Suprapubic skin (tissue), 4 donors: Measurements from ENCODE around the gene LIN7A. TPM values are rescaled to one million over a fixed set of nuclear protein-coding genes. Genes with fewer than 3 reads are reported as not detected.

Experiments used
- DNase-seq, 2 donors: peaks; one replicate each; pipeline ENCODE4 v3.0.0-alpha.2; 2019; ENCODE audit warnings: low spot score in 2 of 2
- H3K27ac ChIP-seq: fragments of 200-600 bp; sonication (generic); one replicate; pipeline ENCODE4 v1.5.1; 2019
- H3K27me3 ChIP-seq: fragments of 200-600 bp; sonication (generic); one replicate; pipeline ENCODE4 v1.5.1; 2019
- H3K36me3 ChIP-seq: fragments of 200-600 bp; sonication (generic); one replicate; pipeline ENCODE4 v1.5.1; 2019
- H3K4me1 ChIP-seq: fragments of 200-600 bp; sonication (generic); one replicate; pipeline ENCODE4 v1.5.1; 2019
- H3K4me3 ChIP-seq: fragments of 200-600 bp; sonication (generic); one replicate; pipeline ENCODE4 v1.5.1; 2019; ENCODE audit warnings: mild to moderate bottlenecking
- H3K9me3 ChIP-seq: fragments of 200-600 bp; sonication (generic); one replicate; pipeline ENCODE4 v1.5.1; 2019
- EP300 ChIP-seq: sonication (generic); formaldehyde crosslinking; IDR thresholded peaks from one replicate; pipeline ENCODE4 v1.6.1; 2017; ENCODE audit warnings: antibody characterized with exemption
- POLR2A ChIP-seq, 2 donors: fragments of 450-650 bp; IDR thresholded peaks; one replicate each; pipeline ENCODE4 v1.6.1; 2017; ENCODE audit warnings: antibody characterized with exemption in 2 of 2, mild to moderate bottlenecking in 2 of 2, moderate library complexity in 2 of 2
- POLR2AphosphoS5 ChIP-seq, 3 donors: sonication (generic); formaldehyde crosslinking; IDR thresholded peaks; one replicate each; pipeline ENCODE4 v1.6.1; 2017; ENCODE audit warnings: antibody characterized with exemption in 3 of 3
- WGBS: methylation state at CpG from one replicate; pipeline ENCODE4 v1.1.5; 2018; 5-methylcytosine and 5-hydroxymethylcytosine counted together
- total RNA-seq, 4 donors: library from RNA; depleted of rRNA; stranded (reverse); fragments of >200 nt; gene quantifications; one replicate each; pipeline ENCODE4 v1.1.0, GENCODE V29; 2016
- TF ChIP-seq, protein P1 (sequence below), 2 donors: fragments of 200-600 bp in 1 of 2; fragments of 450-650 bp in 1 of 2; sonication (generic) in 1 of 2; IDR thresholded peaks; one replicate each; pipeline ENCODE4 v1.5.1; 2016 to 2019; ENCODE audit warnings: antibody characterized with exemption in 2 of 2, mild to moderate bottlenecking in 1 of 2, moderate library complexity in 1 of 2

Gene LIN7A, protein sequence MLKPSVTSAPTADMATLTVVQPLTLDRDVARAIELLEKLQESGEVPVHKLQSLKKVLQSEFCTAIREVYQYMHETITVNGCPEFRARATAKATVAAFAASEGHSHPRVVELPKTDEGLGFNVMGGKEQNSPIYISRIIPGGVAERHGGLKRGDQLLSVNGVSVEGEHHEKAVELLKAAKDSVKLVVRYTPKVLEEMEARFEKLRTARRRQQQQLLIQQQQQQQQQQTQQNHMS
- total RNA-seq = 1 to 10 TPM in 2 of 4 donors, under 1 TPM in 2; 0.30 to 2.6 (median 0.81) TPM

DNA sequence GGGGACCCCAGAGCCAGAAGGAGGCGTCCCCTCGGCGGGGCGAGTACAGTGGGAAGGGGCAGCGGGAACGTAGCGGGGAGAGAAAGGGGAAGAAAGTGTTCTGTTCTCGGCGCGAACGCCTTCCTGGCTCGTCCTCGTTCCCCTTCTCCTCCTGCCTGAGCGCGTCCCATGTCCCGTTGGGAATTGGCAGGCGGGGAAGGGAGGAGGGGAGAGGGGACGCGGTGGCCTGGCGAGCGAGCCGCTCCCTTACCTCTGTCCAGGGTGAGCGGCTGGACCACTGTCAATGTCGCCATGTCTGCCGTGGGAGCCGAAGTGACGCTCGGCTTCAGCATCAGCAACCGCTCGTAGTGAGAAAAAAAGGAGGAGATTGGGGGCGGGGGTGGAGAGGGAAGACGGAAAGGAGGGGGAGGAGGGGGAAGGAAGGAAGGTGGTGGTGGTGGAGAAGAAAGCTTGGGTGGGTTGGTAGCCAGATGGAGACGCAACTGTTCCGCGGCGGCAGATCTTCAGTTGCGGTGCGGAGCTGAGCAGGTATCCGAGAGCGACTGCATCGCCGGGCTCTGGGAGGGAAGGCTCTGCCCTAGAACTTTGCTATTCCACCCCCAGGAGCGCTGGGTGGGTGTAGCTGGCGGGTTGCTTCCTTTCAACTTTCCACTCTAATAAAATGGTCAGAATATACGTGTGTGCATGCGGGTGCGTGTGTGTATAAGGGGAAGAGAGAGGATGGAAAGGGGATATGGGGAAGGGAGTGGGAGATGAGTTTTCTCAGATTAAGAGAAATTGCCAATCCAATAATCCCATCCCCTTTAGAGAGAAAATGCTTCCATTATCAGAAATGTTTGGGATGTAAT is at the start of gene LIN7A:
Gene LIN7A, minus strand, starts transcription at position 544 of the 848 bp plus-strand sequence. Its CDS starts 212 bp downstream, at position 332.
- Histone ChIP-seq H3K9me3 (no peaks in the 10 kb centered on the region), H3K27ac (peak within 1 kb of the TSS; percentile 59), H3K27me3 (peaks cover 26% of the 10 kb centered on the region), H3K36me3 (no peaks in the 10 kb centered on the region), H3K4me1 (peaks cover 16% of the 10 kb centered on the region), H3K4me3 (peak within 1 kb of the TSS; percentile 69)
- no peak for DNase-seq
- TF ChIP-seq POLR2AphosphoS5 (IDR thresholded peaks at IDR 0.05) (no peak), EP300 (no peak), POLR2A (IDR thresholded peaks at IDR 0.05) (no peak)
- TF ChIP-seq, protein P1, sequence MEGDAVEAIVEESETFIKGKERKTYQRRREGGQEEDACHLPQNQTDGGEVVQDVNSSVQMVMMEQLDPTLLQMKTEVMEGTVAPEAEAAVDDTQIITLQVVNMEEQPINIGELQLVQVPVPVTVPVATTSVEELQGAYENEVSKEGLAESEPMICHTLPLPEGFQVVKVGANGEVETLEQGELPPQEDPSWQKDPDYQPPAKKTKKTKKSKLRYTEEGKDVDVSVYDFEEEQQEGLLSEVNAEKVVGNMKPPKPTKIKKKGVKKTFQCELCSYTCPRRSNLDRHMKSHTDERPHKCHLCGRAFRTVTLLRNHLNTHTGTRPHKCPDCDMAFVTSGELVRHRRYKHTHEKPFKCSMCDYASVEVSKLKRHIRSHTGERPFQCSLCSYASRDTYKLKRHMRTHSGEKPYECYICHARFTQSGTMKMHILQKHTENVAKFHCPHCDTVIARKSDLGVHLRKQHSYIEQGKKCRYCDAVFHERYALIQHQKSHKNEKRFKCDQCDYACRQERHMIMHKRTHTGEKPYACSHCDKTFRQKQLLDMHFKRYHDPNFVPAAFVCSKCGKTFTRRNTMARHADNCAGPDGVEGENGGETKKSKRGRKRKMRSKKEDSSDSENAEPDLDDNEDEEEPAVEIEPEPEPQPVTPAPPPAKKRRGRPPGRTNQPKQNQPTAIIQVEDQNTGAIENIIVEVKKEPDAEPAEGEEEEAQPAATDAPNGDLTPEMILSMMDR (IDR thresholded peaks at IDR 0.05) = no peak
- 3% methylated on average over 41 of the region's 47 CpGs for WGBS

DNA sequence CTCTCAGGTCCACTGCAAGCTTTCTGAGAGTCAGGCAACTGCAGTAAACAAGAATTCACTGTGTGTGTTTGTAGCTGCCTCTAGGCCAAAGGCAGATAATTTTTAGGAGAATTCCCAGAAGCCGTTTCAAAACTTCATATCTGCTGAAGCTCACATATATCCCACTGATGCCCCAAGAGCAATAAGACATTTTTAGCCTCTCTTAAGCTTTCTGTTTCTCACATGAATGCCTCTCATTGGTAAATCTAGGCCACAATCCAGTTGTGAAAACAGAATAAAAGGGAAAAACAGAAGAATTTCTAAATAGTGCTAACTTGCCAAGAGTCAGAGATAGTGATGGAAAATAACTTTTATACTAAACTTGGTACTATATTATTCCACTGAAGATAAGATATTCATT is 48.5 kb upstream of the LIN7A start:
- no peaks in the 10 kb centered on the region for H3K36me3 ChIP-seq
- H3K27ac ChIP-seq = no peak overlapping the region
- no peak for DNase-seq
- no peaks in the 10 kb centered on the region for H3K9me3 ChIP-seq
- WGBS = 77% methylated on average over 1 of the region's 1 CpG
- no peaks in the 10 kb centered on the region for H3K27me3 ChIP-seq
- TF ChIP-seq EP300 = no peak
- TF ChIP-seq POLR2AphosphoS5 (IDR thresholded peaks at IDR 0.05) = no peak
- TF ChIP-seq, protein P1 (IDR thresholded peaks at IDR 0.05) = no peak
- no peaks in the 10 kb centered on the region for H3K4me1 ChIP-seq
- no peak overlapping the region for H3K4me3 ChIP-seq

DNA sequence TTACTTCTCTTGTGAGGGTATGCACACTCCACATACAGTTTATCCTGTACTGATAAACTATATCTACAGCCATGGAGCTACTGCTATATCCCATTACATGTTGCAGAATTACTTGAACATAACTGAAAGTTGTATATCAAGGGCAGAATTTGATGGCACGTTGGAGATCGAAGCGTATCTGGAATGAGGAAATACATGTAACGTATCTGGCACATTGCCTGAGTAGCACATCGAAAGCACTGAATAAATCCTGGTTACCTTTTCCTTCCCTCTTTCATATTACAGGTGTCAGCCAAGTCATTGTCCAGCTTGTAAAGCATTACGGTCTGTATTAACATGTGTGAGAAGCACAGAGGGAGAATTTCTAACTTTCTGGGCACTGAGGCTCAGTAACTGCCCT is 42.1 kb upstream of the LIN7A start:
- WGBS = 28% methylated on average over 6 of the region's 6 CpGs
- TF ChIP-seq, protein P1 (IDR thresholded peaks at IDR 0.05) = no peak
- TF ChIP-seq EP300 (no peak), POLR2A (IDR thresholded peaks at IDR 0.05) (no peak)
- H3K4me3 ChIP-seq = no peak overlapping the region
- no peaks in the 10 kb centered on the region for H3K27me3 ChIP-seq
- H3K36me3 ChIP-seq = no peaks in the 10 kb centered on the region
- DNase-seq = no peak
- H3K27ac ChIP-seq = no peak overlapping the region
- no peaks in the 10 kb centered on the region for H3K4me1 ChIP-seq
- no peaks in the 10 kb centered on the region for H3K9me3 ChIP-seq

- no peak overlapping the region for H3K27ac ChIP-seq
- 31% methylated on average over 3 of the region's 3 CpGs for WGBS
Measured at GRCh38 chr12:80979251-80979650, 41.5 kb upstream of the LIN7A start.

More at GRCh38 chr12:80979251-80979650, 41.5 kb upstream of the LIN7A start:
- Histone ChIP-seq H3K4me1 (no peaks in the 10 kb centered on the region), H3K9me3 (no peaks in the 10 kb centered on the region), H3K36me3 (no peaks in the 10 kb centered on the region), H3K4me3 (no peak overlapping the region), H3K27me3 (no peaks in the 10 kb centered on the region)
- TF ChIP-seq, protein P1 (IDR thresholded peaks at IDR 0.05) = no peak
- TF ChIP-seq EP300 (no peak), POLR2A (IDR thresholded peaks at IDR 0.05) (no peak), POLR2AphosphoS5 (IDR thresholded peaks at IDR 0.05) (no peak)
- DNase-seq = no peak
